Activated CD8-positive, alpha-beta memory T cell treated with anti-CD3 and anti-CD28 coated beads, Interleukin-2, amount 50 U/mL, for 24 hours (primary cell): ENCODE measurements around the gene HOXA4.

ENCODE experiments used
- DNase-seq: peaks from one replicate; pipeline ENCODE4 v3.0.0-alpha.2; 2020; ENCODE audit errors: extremely low read depth

HOXA4 gene

DNA sequence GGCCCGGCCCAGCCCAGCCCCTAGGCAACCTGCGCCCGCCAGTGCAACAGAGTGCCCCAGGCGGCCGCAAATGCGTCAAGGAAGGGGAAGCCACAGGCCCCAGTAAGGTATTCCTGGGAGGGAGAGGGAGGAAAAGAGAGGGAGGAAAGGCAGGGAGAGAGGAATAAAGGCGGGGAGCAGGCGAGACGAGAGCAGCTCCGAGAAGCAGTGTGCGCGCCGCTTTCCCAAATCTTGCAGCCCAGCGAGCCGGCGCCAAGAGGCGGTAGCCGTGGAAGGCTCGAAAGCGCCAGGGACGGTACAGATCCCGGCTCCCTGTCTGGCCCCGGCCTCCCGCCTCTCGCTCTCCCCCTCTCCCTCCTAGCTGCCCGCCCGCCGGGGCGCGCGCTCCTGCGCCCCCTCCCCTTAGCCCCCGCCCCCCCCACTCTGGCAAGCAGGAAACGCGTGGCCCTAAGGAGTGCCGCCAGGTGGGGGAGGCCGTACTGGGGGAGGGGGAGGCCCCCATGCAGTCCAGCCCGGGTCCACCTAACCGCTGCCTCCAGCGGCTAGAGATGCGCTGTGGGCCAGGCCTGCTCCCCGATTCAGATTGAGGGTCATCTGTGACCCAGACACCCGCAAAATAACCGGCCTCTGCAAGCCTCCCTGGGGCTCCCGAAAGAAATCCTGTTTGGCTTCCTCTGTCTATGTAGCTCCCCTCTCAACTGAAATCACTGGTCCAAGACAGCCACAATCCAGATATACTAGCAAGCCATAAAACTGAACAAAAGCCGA is 39.3 kb upstream of the HOXA4 start:
- no peak for DNase-seq

DNA sequence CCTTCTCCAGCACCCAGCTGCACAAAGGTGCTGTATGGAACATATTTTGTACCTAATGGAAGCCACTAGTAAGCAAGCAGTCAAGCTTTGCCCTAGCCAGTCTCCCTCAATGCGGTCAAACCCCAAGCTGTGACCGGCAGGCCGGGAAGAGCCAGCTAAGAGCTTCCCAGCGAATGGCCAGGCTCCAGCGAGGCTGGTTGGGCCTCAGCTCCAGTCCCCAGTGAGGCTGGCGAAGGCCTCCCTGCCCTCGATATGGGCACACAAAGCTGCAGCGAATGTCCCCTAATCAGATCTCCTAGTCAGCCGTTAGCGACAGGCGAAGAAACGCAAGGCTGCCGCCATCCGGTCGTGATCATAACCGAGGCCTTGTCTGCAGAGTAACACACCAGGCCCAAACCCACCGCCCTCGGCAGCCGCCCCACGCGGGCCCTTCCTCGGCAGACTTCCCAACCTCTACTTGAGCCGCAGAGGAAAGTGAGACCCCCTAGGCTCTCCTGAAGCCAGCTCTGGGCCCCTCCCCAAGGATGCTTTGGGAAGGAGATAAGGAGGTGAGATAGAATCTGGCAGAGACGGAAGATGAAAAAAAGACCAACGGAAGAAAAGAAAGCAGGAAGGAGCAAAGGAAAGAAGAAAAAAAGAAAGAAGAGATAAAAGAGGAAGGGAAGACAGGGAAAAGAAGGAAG is 37.8 kb upstream of the HOXA4 start:
- DNase-seq = no peak

DNA sequence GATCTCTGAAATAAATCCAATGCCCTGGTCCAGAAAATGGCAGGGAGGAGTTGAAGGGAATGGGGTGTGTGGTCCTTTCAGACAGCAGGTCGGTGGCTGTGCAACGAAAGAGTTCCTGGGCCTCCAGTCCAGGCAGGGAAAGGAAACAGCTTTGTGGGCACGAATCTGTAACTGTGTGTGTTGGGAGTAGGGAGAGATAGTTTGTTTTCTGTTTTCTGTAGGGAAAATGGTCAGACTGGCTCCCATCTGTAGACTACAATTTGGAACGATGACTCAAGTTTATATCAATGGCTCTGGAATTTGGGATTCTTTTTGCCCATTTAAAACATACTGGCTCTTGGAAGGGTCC is 37.3 kb upstream of the HOXA4 start:
- DNase-seq = no peak

DNA sequence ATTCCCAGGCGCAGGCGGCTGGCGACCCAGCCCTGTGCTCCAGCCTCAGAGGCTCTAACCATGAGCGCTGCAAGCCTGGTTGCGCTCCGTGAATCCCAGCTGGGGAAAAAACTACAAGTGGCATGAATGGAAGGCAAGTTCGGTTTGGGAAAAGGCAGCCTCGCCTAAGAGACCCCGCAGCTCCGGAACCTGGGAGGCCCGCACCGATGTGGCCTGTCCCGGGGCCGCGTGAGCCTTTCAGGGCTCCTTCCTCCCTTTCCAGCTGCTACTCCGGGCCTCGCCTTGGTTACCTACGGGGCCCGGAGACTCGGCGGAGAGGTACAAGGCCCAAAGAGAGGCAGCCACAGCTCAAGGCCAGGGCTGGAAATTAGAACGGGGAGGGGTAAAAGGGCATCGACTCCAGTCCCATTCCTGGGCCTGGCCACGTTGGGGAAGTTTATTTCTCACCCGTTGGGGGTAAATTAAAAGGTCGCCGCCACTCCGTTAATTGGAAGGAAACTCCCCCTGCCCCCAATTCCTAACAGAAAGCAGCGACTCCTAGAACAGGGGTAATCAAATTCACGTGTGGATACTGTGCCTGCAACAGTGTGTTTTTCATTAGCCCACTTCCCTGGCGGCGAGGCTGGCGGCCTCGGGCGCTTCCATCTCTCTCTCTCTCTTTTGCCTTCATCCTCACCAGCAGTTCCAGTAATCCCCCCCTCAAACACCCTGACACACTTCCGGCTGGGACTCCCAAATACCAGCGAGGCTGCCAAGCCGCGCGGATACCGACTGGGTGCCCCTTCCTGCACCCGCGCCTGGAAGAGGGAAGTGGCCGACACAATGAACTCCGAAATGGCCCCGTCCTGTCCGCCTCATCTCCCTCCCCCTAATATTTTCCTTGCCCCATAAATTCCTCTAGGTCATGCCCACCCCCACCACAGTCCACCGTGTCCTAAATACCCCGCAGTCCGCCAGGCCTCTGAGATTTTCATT is 36.3 kb upstream of the HOXA4 start:
- no peak for DNase-seq

DNA sequence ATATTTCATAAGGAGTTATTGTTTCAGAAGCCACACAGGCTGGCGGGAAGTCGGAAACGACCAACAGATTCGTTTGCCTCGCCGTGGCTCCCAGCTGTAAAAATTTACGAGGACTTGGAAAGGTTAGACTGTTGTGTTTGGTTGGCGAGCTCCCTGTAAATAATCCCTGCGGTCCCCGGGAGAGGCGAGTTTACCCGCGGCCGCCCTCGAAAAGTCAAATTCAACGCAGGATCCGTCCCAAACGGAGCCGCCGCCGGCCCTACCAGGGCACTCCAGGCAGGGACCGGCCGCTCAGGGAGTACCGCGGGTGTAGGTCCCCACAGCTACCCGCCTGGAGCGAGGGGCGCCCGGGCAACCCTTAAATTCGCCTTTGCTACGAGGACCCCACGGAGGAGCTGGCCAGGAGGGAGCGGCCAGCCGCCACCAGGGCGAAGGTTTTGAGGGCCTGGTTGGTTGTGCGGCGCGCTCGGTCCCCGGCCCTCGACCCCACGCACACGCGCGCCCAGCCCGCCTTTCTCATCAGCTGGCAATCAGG is 35.5 kb upstream of the HOXA4 start:
- no peak for DNase-seq

DNA sequence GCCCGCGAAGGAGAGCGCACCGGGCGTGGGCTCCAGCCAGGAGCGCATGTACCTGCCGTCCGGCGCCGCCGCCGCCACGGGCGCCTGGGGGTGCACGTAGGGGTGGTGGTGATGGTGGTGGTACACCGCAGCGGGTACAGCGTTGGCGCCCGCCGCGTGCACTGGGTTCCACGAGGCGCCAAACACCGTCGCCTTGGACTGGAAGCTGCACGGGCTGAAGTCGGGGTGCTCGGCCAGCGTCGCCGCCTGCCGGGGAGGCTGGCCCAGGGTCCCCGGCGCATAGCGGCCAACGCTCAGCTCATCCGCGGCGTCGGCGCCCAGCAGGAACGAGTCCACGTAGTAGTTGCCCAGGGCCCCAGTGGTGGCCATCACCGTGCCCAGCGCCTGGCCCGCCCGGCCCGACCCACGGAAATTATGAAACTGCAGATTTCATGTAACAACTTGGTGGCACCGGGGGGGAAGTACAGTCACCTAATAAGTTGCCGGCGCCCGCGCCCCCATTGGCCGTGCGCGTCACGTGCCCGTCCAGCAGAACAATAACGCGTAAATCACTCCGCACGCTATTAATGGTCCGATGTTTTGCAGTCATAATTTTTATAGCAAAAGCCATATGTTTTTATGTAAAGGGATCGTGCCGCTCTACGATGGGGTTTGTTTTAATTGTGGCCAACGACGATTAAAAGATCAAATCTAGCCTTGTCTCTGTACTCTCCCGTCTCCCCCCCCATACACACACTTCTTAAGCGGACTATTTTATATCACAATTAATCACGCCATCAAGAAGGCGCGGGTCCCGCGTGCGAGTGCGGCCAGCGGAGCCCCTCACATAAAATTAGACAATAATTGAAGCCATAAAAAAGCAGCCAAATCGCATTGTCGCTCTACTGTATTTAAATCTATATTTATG is 34.8 kb upstream of the HOXA4 start, which contains the start of gene HOXA9:
HOXA9 (minus strand) TSS at position 449 of the 907 bp plus-strand sequence; CDS start at position 369, 80 bp downstream.
- DNase-seq = no peak

DNA sequence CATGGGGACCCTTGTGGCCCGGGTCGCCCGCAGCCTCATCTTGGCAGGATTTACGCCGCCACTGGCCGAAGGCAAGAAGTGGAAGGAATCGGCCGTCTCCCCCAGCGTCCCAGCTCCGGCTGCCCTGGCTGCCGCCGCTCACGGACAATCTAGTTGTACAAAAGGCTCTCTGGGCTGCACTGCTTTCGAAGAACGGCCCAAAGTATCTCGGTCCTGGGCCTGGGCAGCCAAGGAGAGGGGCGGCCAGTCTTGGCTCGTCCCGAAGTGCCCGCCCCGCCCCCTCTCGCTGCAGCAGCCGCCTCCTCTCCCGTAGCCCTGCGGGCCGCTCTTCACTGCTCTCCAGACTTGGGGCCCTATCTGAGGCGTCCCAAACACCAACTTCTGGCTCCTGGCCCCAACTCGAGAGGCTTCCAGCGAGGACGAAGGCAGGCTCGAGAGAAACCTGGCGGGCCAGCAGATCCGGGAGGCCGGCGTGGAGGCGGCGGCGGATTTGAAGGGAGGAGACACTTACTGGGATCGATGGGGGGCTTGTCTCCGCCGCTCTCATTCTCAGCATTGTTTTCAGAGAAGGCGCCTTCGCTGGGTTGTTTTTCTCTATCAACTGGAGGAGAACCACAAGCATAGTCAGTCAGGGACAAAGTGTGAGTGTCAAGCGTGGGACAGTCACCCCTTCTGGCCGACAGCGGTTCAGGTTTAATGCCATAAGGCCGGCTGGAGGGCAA is 34.0 kb upstream of the HOXA4 start:
- no peak for DNase-seq

DNA sequence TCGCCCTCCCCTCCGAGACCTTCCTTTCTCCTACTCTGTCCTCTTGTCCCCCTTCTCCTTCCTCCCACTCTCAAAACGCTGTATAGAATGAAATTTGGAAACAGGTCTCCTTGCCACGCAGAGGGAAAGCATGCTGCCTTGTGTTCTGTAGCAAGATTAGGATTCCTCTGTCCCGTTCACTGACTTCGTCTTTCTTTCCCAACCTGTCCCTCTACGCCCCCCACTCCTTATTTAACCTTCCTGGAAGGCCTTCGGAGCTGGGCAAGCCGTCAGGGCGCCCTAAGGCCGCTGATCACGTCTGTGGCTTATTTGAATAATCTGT is 33.4 kb upstream of the HOXA4 start:
- DNase-seq = no peak

DNA sequence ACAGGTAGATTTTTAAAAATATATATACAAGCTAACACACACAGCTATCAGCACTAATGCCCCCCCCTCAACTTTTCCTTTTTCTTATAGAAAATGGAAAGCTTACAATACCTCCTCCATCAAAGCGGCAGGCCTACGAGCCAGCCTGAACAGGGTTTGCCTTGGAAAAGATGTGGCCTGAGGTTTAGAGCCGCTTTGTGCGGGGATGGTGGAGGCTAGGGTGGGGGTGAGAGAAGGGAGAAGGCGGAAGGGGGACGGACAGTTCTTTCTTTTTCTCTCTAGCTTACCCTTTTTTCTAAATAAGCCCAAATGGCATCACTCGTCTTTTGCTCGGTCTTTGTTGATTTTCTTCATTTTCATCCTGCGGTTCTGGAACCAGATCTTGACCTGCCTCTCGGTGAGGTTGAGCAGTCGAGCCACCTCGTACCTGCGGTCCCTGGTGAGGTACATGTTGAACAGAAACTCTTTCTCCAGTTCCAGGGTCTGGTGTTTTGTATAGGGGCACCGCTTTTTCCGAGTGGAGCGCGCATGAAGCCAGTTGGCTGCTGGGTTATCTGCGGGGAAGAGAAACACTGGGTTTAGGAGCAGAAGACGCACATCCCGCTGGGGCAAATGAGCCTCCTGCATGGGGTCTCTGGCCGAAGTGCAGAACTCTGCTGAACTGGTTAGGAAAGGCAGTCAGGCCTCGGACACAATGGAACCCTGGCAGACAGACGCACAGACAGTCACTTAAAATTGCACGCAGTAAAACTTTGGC is 32.9 kb upstream of the HOXA4 start:
- DNase-seq = no peak

DNA sequence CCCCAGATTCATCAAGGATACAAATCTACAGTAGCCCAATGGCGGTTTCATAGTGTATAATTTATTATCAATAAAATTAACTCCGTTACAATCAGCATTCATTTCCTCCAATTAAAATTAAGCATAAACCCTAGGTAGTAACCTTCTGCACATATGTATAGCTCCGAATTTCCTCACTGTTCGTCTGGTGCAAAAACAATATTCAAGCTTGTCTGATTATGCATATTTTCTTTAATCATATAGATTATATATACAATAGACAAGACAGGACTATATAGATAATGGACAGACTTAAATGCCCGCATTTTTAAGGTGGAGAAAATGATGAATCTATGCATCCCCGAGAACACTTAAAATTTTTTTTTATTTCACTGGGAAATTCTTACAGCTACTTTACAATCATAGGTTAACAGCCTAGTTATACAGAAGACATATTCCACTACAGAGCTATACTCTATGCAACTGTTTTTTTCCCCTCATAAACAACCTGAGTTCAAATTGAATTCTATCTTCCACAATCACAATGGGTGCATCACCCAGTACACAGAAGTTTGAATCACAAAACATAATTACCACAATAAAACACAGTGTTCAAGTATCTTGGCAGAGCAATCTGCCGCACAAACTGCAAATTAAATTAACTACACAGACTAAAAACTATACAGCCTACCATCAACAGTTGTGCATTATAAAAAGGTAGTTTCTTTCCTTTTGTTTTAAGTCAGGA is 32.2 kb upstream of the HOXA4 start:
- DNase-seq = no peak

DNA sequence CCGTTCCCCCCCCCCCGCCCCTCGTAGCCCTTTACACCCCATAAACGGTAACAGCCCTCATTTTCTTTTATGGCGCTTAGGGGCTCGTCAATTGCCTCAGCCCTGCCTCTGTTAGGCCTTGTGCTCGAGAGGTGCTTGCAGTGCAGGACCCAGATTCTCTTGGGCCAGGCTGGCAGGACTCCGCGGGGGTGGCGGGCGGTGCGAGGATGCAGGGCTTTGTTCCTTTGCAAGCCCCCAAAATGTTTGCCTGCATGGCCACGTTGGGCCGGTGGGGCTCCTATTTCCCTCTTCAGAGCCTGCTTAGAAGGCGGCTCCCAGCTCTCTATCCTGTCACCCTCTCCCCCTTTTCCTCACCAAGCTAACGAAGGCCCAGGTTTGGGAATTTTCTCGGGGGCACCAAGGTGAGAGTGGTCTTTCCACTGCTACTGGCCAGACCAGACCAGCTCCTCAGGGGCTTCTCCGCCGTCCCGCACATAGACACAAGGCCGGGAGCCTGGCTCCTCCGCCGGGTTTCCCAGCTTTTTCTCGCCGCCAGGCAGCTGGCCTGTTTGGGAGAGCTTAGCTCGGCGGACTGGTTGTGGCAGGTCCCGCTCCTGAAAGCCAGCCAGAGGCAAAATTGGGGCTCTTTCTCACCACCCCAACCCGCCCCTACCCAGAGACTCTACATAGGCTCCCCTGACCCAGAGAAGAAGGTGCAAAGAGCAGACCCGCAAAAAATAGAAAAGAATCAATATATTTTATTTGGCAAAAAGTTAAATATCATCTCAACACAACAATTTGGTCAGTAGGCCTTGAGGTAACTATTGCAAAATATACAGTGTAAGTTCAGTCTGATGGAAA is 31.4 kb upstream of the HOXA4 start:
- DNase-seq = no peak

DNA sequence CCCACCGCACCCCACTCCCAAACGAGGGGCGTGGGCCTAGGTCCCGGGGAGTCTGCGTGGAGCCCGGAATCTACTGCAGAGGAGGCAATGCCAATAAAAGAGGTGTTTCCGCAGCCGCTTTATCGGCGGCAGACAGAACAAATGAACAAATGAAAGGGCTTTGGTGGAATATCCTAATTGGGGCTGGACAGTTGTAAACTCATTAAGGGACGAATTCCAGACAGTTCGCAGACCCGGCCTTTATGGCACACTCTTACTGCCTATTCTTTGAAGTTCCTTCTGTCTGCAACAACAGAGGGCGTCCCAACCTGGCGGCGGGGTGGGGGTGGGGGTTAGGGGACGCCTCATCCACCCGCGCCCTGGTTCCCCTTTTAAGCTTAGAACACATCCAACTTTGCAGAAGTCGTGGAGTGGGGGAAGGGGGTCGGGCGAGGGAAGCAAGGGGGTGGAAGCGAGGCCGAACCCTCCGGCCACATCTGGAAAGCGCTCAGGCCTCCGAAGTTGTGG is 30.7 kb upstream of the HOXA4 start:
- DNase-seq = no peak

DNA sequence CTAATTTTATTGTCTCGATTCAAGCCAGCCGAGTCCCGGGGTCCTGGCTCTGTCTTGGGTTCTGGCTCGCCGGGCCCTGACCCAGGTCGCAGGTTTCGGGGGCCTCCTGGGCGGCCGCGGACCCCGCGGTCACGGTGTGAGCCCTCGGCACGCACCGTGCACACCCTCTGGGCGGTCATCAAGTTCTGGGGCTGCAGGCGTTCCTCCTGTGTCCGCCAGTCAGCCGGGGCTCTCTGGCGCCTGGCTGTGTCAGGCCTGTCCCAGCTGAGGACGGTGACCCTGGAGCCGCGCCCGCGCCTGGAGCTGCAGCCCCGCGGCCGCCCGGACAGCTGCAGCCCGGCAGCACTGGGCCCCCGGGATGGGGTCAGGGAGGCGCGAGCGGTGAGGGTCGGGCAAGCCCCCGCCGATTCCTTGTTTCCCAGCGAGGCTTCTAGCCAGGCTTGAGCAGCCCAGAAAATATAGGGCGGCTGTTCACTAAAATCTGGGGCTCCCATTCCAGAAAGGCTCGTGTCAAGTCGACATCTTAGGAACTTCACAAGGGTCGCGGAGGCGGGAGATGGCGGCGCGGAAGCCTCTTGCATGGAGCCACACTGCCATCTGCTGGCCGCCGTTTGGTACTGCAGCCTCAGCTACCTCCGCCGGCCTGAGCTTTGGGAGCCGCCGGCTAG is 30.1 kb upstream of the HOXA4 start:
- peak; percentile 64 for DNase-seq

DNA sequence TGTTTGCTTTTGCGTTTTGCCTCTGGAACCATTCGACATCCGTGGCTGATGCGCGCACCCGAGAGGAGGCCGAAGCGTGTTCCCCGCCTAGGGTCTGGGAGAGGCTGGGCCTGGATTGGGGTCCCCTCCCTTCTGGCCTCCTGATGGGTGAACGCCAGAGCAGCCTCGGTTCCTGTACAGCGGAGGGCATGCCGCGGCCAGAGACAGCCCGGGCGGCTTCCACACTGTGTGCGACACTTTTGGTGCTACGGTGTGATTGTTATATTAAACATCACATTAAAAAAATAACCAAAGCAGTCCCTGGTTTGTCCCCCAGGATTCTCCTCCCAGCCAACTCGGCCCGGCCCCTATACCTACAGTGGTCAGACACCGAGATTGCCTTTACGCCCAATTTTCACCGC is 29.6 kb upstream of the HOXA4 start:
- no peak for DNase-seq

DNA sequence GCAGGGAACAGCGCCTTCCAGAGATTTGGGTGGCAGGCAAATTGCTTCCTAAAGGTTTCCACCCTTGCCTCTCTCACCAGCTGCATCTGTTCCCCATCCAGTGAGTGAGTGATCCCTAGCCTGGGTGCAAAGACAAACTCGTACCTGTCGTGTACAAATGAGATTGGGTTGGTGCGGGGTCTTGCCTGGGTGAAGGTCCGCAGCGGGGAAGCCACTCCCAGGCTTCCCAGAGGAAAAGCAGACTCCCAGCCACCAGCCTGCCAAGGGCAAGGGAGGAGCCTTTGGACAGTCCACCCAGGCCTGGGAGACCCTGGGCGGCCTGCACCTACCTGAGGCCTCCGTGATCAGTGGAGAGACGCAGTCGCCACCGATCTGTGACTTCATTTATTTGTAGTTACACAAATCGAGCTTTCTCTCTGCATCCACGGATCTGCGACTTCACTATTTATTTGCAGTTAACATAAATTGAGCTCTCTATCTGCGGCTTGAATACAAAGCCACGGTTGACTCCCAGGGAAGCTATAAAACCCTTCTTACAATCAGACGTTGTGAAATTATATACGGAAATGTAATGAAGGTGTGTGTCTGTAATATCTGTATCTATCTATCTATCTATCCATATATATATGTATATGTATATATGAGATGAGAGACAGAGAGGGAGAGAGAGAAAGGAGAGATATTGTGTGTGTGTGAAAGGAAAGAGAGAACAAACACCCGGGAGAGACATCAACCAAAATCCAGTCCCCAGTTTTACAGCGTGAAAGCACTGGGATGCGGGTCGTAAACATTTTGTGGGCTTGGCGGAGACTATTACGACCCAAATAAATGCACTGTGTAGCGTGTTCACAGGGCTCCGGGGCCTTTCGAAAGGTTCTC is 28.9 kb upstream of the HOXA4 start:
- DNase-seq = no peak
